Stimulated activated CD8-positive, alpha-beta memory T cell treated with anti-CD3 and anti-CD28 coated beads, Interleukin-2, amount 100 ng/mL, for 48 hours (primary cell): ENCODE measurements around the gene NLGN1.
"Not testable (repeated sequence)": the region's sequence is repeated elsewhere in the genome, so short reads cannot be mapped to it uniquely, and the experiment has no call there.

Source experiments
- DNase-seq, 2 donors: peaks; one replicate each; pipeline ENCODE4 v3.0.0-alpha.2; 2020; ENCODE audit warnings: low read depth in 2 of 2

NLGN1 gene

DNA sequence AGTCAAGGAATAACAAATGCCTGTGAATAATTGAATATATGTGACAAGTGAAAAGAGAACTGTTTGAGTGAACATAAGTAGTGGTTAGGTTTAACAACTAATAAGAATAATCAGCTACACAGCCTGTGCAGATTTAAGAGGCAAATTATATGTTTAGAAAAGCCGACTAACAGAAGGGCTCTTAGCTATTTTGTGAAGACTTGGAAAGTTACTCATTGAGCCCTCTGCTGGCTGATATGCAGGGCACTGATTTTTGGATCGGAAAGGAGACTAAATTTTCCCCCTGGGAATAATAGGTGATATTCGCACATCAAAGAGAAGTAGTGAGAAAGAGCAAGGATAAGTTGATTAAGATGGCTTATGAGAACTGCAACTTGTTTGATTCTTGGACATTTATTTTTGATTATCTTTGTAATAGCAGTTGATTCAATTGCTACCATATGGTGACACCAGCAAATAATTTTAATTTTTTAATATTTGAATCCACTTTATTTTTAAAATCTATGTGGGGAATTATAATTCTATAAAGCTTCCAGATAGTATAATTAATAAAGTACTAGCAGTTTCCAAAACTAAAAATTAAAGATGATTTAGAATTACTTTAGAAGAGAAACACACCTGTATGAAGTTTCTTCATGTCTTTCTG lies 156.2 kb downstream of the NLGN1 start:
- no peak for DNase-seq

DNA sequence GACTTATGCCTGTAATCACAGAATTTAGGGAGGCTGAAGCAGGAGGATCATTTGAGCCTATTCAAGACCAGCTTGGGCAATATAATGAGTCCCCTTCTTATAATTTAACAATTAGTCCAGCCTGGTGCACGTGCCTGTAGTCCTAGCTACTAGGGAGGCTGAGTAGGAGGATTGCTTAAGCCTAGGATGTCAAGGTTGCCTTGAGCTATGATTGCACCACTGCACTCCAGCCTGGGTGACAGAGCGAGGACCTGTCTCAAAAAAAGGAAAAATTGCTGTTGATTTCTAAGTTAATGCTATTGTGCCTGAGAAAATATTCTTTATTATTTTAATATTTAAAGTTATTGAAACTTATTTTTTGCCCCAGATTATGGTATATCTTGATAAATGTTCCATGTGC lies 159.0 kb downstream of the NLGN1 start:
- DNase-seq, result no peak

- no peak for DNase-seq
Measured at GRCh38 chr3:173567997-173568396, 170.5 kb downstream of the NLGN1 start.

DNA sequence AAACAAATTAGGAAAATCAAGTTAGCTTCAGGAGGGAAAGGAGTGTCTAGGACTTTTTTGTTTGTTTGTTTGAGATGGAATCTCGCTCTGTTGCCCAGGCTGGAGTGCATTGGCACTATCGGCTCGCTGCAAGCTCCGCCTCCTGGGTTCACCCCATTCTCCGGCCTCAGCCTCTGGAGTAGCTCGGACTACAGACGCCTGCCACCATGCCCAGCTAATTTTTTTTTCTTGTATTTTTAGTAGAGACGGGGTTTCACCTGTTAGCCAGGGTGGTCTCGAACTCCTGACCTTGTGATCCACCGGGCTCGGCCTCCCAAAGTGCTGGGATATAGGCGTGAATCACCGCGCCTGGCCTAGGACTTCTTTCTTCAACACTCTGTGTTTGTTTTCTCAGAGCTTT lies 171.1 kb downstream of the NLGN1 start:
- no peak for DNase-seq

- no peak for DNase-seq
Measured at GRCh38 chr3:173583496-173583895, 186.0 kb downstream of the NLGN1 start.

GRCh38 chr3:173584093-173584837 lies 186.7 kb downstream of the NLGN1 start:
- DNase-seq, result no peak

- no peak for DNase-seq
Measured at GRCh38 chr3:173584838-173585831, 187.6 kb downstream of the NLGN1 start.

- no peak for DNase-seq
Measured at GRCh38 chr3:173586166-173586565, 188.6 kb downstream of the NLGN1 start.

- DNase-seq, result no peak
Measured at GRCh38 chr3:173587055-173587454, 189.5 kb downstream of the NLGN1 start.

DNA sequence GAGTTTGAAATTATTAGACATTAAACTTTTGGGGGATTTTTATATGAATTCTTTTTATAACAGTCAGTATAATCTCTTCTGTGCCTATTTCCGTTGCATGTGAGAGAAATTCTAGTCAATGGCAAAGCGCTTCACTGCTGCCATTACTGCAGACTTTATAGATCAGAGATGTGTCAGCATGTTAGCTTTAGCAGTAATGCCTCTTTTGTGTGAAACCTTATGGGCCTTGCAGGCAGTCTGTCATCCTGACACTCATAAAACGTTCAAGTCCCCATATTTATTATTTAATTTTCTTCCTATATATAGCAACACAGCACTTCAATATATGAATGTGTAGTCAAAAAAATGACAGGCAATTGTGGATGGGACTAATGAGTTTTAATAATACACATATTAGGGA lies 191.0 kb downstream of the NLGN1 start:
- DNase-seq, result no peak

DNA sequence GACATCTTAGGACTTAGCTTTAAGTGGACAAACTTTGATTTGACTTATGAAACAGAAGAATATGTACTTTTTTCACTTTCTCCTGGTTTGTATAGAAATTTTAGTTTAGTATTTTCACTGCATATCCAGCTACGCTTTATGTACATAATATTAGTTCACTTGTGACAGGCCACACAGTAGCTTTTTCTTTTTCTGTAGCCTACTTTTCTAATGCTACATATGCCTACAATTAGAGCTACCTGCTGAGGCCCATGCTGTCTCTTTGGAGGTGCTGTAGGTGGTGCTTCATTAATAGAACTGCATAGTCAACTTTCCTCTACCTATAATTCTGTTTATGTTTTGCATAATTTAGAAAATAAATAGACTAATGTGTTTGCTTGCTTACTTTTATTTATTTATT lies 191.6 kb downstream of the NLGN1 start:
- no peak for DNase-seq

DNA sequence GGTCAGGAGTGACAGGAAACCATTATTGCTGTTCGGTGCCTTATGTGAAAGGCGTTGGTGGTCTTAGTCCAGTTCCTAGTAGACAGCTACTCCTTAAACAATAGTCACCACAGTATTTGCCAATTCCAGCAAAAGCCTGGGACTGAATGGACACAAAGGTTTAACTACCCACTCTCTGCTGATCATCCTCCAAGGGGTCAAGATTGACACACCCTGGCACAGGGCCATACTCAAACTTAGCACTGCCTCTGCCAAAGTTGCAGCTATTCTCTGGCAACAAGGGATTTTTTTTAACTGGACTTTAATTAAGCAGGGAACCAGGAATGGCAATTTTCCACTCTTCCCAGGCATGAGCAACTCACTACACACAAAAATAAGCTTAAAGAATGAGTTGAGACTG lies 193.9 kb downstream of the NLGN1 start:
- DNase-seq, result no peak

DNA sequence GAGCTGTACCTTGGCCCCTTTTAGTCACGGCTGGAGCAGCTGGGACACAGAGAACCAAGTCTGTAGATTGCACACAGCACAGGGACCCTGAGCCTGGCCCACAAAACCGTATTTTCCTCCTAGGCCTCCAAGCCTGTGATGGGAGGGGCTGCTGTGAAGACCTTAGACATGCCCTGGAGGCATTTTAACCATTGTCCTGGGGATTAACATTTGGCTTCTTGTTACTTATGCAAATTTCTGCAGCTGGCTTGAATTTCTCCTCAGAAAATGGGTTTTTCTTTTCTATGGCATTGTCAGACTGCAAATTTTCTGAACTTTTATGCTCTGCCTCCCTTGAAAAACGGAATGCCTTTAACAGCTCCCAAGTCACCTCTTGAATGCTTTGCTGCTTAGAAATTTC lies 197.3 kb downstream of the NLGN1 start:
- DNase-seq, result not testable (repeated sequence)

DNA sequence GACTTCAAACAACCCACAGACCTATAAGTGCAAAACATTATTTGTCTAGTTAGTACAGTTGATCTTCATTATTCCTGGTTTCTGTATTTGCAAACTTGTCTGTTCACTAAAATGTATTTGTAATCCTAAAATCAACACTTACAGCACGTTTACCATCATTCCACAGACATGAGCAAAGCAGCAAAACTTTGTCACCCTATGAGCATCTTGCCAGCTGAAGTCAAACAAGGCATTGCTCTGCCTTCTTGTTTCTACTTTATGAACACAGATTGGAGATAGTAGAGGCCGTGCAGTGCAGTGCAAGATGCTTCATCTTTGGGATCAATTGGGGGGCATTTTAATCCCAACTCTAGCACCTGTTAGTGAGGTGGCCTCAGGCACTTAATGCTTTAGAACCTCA lies 202.1 kb downstream of the NLGN1 start:
- no peak for DNase-seq

DNA sequence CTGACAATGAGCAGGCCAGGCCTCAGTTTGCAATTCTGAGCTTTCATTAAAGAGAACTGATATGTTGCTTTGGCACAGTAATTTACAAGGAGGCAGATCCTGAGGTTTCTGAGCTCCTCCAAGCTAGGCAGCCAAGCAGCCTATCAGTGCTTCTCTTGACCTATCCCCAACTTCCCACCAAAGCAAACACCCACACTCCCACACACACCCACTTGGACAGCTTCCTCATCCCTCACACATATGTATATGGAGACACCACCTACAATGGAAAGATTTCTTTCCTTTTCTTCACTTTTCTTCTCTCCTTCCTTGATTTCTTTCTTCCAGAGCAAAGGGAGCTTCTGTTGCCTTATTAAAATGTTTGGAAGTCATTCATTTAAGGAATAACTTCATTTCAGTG lies 217.0 kb downstream of the NLGN1 start:
- no peak for DNase-seq

DNA sequence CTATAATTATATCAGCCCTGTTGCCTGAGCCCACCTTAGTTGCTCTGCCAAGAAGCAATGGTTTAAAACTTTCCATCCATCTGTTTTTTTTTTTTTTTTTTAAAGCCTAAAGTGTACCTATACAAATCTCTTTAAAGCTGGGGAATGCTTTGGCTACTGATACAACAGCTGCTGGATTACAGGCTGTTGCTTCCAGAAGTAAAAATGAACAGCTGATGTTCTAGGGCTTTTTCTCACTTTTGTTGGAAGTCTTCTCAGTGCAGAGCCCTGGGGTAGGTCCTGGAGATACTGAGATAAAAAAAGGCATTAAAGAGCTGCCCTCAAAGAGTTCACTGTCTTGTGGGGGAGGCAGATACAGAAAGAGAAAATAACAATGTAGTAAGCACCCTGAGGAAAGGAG lies 218.1 kb downstream of the NLGN1 start:
- DNase-seq, result no peak

DNA sequence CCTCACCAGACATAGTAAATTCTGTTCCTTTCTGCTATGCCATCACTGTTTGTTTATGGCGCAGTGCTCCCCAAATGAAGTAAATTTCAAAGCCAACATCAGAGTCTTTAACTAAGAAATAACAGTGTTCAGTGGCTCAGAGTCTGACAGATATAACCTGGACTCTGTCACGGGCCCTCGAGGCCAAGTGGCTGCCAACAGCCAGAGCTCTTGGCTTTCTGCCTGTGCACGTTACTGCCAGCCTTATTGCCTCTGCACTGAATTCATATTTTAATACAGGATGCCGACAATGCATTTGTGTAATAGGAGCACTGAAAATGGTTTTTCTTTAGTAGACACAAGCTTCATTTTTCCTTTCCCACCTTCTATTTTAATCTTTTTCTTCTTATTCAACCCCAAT lies 219.9 kb downstream of the NLGN1 start:
- DNase-seq, result no peak

DNA sequence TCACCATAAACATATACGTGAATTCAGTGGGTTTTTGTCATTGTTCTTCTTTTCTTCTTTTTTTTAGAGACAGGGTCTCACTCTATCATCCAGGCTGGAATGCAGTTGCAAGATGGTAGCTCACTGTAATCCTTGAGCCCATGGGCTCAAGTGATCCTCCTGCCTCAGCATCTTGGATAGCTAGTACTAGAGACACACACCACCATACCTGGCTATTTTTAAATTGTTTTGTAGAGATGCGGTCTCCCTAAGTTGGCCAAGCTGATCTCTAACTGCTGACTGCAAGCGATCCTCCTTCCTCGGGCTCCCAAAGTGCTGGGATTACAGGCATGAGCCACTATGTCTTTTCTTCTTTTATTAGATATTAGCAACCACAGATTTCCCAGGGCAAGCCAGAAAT lies 220.6 kb downstream of the NLGN1 start:
- no peak for DNase-seq

- no peak for DNase-seq
Measured at GRCh38 chr3:173618703-173619102, 221.2 kb downstream of the NLGN1 start.

DNA sequence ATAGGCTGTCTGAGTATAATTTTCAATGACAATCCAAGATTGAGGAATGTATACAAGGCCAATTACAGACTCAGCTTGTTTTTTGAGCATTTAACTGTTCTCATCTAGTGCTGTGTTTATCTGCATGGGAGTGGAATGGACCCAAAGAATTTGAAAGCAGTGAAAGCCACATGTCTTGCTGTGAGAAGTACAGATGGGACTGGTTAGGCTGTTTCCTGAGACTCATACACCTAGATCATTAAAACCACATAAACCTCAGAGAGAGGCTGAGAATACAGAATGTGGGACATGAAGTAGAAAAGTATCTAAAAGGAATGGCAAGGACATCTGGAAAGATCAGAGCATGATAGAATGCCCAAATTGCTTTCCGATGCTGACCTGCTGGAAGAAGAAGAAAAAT lies 224.6 kb downstream of the NLGN1 start:
- DNase-seq, result no peak

GRCh38 chr3:173624086-173624485 lies 226.5 kb downstream of the NLGN1 start:
- DNase-seq, result no peak

- no peak for DNase-seq
Measured at GRCh38 chr3:173630849-173631248, 233.3 kb downstream of the NLGN1 start.
